Fibroblast of gingiva (primary cell): Measurements from ENCODE around the gene ESR1.

Experiments
- DNase-seq: peaks from one replicate; pipeline ENCODE4 v3.0.0-alpha.2; 2011; ENCODE audit warnings: low read depth

The ESR1 gene

DNA sequence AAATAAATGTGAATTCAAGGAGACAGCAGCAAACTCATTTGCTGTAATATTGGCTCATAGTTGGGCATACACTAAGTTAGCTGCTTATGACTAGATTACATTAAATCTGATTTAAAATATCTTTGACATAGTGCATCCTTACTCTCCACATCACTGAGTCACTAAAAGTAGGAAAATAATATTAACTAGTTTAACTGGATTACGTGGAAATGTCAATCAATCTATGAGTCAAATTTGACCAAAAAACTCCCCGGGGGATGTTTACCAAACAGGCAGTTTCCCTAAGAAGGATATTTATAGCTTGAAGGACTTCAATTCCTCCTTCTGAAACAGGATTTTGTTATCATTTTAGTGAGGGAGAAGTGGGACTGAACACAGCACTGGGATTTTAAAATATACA is 366.5 kb downstream of the ESR1 start:
- DNase-seq, result no peak

DNA sequence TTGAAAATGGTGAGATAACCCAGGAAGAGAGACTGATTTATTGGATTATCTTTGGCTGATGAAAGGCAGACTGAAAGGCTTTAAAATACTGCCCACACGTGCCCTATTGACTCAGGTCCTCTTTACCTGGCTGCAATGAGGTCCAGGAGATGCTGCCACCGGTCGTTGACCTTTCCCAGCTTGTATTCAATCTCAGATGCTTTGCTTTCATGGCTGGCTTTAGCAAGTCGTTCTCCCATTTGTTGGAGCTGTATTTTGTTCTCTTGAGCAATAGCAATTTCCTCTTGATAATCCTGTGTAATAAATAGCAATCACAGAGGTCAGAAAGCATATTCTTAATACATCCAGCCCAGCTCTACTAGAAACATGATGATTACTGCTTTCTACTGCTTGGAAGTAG is 368.8 kb downstream of the ESR1 start:
- no peak for DNase-seq
